Measurements from ENCODE around the gene GNG4. TPM values are rescaled to one million over a fixed set of nuclear protein-coding genes. Genes with fewer than 3 reads are reported as not detected.
A peak's percentile ranks its signal among the peaks of the same experiment; 100 is the strongest.

Gene GNG4
- total RNA-seq, 2 donors from 2014 or later, result 13.5 to 14.2 TPM

GRCh38 chr1:235637756-235638534, 11.6 kb downstream of the GNG4 start:
- Mint-ChIP-seq H3K27ac (no peak overlapping the region), H3K4me1 (peaks cover 12% of the 10 kb centered on the region), H3K27me3 (ENCODE audit: insufficient read depth) (peaks cover 5% of the 10 kb centered on the region), H3K4me3 (no peak overlapping the region), H3K36me3 (ENCODE audit: low read depth) (no peaks in the 10 kb centered on the region), H3K9me3 (no peaks in the 10 kb centered on the region)
- no peaks in the 10 kb centered on the region for H3K27me3 ChIP-seq (ENCODE audit: control insufficient read depth, insufficient read depth, low read length, poor library complexity, severe bottlenecking)
- H3K4me1 ChIP-seq (ENCODE audit: control insufficient read depth, insufficient read depth, low read length), result no peaks in the 10 kb centered on the region
- DNase-seq, result peak; percentile 31
- no peak for TF ChIP-seq CTCF (conservative IDR thresholded peaks at IDR 0.05)
- no peaks in the 10 kb centered on the region for H3K9me3 ChIP-seq (ENCODE audit: control insufficient read depth, low read length)
- no peaks in the 10 kb centered on the region for H3K36me3 ChIP-seq (ENCODE audit: control insufficient read depth, insufficient read depth, low read length)
- H3K4me3 ChIP-seq (ENCODE audit: low read length), result no peak overlapping the region
- H3K27ac ChIP-seq (ENCODE audit: low read depth, low read length), result no peak overlapping the region
- H3K9ac ChIP-seq (ENCODE audit: extremely low read depth, low read length, poor library complexity, severe bottlenecking), result no peak overlapping the region
- WGBS, 2 experiments (ENCODE audit: insufficient coverage in 1 of 2, insufficient read length in 1 of 2), result 93 to 95% methylated on average over 7 to 9 of the region's 10 CpGs

DNA sequence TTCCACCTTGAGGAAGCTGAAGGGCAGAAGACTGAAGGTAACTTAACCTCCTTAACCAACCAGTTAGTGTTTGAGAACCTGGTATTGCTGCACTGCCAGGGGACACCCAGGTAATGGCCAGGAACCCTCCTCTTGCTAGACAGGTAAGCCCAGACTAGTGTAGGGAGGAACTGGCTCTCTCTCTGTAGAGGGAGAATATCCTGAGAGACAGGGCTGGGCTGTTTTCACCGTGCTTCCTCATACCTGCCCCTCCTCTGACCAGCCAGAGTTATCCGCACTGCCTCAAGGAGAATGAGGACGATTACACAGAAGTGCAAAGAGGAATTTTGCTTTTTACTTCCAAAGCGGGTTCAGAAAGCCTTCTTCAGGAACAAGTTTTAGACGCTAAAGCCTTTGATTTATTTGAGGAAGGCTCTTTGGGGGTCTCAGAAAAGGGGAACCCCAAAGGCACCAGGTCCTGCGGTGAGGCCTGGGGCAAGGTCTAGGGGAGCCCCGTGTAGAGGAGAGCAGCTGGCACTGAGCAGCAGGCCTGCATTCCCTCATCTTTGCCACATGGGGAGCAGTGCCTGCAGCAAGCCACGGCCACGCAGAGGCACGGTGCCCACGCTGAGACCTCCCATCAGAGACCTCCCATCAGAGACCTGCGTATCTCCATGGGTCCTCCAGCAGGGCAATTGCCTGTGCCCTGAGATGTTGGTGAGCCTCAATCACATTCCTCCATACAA, 13.5 kb downstream of the GNG4 start:
- Mint-ChIP-seq H3K4me1 (peaks cover 8% of the 10 kb centered on the region), H3K27ac (no peak overlapping the region), H3K27me3 (ENCODE audit: insufficient read depth) (no peaks in the 10 kb centered on the region), H3K4me3 (no peak overlapping the region), H3K9me3 (no peaks in the 10 kb centered on the region), H3K36me3 (ENCODE audit: low read depth) (no peaks in the 10 kb centered on the region)
- 81 to 93% methylated on average over 8 to 12 of the region's 12 CpGs for WGBS, 2 experiments (ENCODE audit: insufficient coverage in 1 of 2, insufficient read length in 1 of 2)
- peak; percentile 46 for TF ChIP-seq CTCF (conservative IDR thresholded peaks at IDR 0.05)
- Histone ChIP-seq H3K27me3 (ENCODE audit: control insufficient read depth, insufficient read depth, low read length, poor library complexity, severe bottlenecking) (no peaks in the 10 kb centered on the region), H3K27ac (ENCODE audit: low read depth, low read length) (no peak overlapping the region), H3K4me3 (ENCODE audit: low read length) (no peak overlapping the region), H3K9ac (ENCODE audit: extremely low read depth, low read length, poor library complexity, severe bottlenecking) (no peak overlapping the region), H3K36me3 (ENCODE audit: control insufficient read depth, insufficient read depth, low read length) (no peaks in the 10 kb centered on the region), H3K9me3 (ENCODE audit: control insufficient read depth, low read length) (no peaks in the 10 kb centered on the region), H3K4me1 (ENCODE audit: control insufficient read depth, insufficient read depth, low read length) (no peaks in the 10 kb centered on the region)
- peak; percentile 46 for DNase-seq

DNA sequence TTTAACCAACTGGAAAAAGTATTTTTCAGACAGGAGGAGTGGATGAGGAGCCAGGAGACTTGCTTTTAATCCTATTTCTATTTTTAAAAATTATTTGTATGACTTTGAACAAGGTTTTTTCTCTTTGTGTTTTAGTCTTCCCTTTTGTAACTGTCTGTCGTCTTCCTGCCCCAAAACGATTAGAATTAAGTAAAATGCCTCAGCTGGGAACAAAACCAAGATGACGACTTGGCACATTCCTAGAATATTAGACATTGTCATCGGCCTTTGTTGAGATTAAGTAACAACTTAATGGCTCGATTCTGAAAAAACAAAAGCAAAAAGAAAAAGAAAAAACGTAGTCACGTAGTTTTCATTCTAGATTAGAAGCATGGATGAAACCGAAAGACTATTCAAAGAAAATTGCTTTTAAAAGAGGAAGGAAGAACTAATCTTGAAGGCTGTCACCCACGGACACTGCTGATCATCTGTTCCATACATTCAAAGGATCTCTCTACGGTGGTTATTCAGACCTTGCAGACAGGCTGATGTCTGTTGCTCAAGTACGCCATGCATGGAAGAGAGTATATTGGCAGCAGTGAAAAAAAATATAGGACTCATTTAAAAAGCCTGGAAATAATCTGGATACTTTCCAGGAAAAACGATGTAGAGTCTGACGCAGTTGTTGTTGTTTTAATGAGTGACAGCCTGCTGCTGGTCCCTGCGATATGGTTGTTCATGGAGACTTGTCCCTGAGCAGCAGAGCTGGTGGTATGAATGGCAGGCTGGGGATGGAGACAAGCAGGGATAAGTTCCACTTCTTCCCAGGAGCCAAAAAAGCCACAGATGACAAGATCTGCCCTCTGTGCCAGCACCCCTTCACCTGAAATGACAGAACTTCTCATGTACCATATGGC, 16.8 kb downstream of the GNG4 start:
- Histone ChIP-seq H3K9me3 (ENCODE audit: control insufficient read depth, low read length) (no peaks in the 10 kb centered on the region), H3K9ac (ENCODE audit: extremely low read depth, low read length, poor library complexity, severe bottlenecking) (no peak overlapping the region), H3K36me3 (ENCODE audit: control insufficient read depth, insufficient read depth, low read length) (no peaks in the 10 kb centered on the region), H3K27ac (ENCODE audit: low read depth, low read length) (no peak overlapping the region), H3K4me3 (ENCODE audit: low read length) (no peak overlapping the region), H3K4me1 (ENCODE audit: control insufficient read depth, insufficient read depth, low read length) (no peaks in the 10 kb centered on the region), H3K27me3 (ENCODE audit: control insufficient read depth, insufficient read depth, low read length, poor library complexity, severe bottlenecking) (no peaks in the 10 kb centered on the region)
- 82 to 85% methylated on average over 11 to 14 of the region's 14 CpGs for WGBS, 2 experiments (ENCODE audit: insufficient coverage in 1 of 2, insufficient read length in 1 of 2)
- H3K27ac Mint-ChIP-seq, result peak overlapping the region; percentile 36
- H3K36me3 Mint-ChIP-seq (ENCODE audit: low read depth), result no peaks in the 10 kb centered on the region
- H3K9me3 Mint-ChIP-seq, result no peaks in the 10 kb centered on the region
- no peak for DNase-seq
- no peak for TF ChIP-seq CTCF (conservative IDR thresholded peaks at IDR 0.05)
- no peaks in the 10 kb centered on the region for H3K27me3 Mint-ChIP-seq (ENCODE audit: insufficient read depth)
- peaks cover 14% of the 10 kb centered on the region for H3K4me1 Mint-ChIP-seq
- no peak overlapping the region for H3K4me3 Mint-ChIP-seq
